ENCODE measurements around the gene OVOL2. TPM values are rescaled to one million over a fixed set of nuclear protein-coding genes. Genes with fewer than 3 reads are reported as not detected.

The OVOL2 gene
- total RNA-seq, 4 donors from 2014 or later = 25.5 to 38.7 (median 28.9) TPM

GRCh38 chr20:18007534-18008292 is 50.0 kb downstream of the OVOL2 start:
- H3K36me3 ChIP-seq = no peaks in the 10 kb centered on the region
- peak in 1 of 3 donors; percentile 43 for DNase-seq
- TF ChIP-seq POLR2A (IDR thresholded peaks at IDR 0.05) (no peak), CTCF (IDR thresholded peaks at IDR 0.05) (no peak)
- no peak overlapping the region for H3K27ac ChIP-seq
- H3K9me3 ChIP-seq = no peaks in the 10 kb centered on the region
- no peaks in the 10 kb centered on the region for H3K27me3 ChIP-seq
- H3K4me1 ChIP-seq = peaks cover 0 to 3% (median 0%) of the 10 kb centered on the region in 4 donors
- H3K4me3 ChIP-seq = no peak overlapping the region

- Histone ChIP-seq H3K27me3 (no peaks in the 10 kb centered on the region), H3K4me1 (peaks cover 0 to 3% (median 0%) of the 10 kb centered on the region in 4 donors), H3K36me3 (no peaks in the 10 kb centered on the region), H3K27ac (no peak overlapping the region), H3K4me3 (no peak overlapping the region), H3K9me3 (no peaks in the 10 kb centered on the region)
- TF ChIP-seq CTCF (IDR thresholded peaks at IDR 0.05) = no peak
- no peak for TF ChIP-seq POLR2A (IDR thresholded peaks at IDR 0.05)
- no peak for DNase-seq
These were observed 51.0 kb downstream of the OVOL2 start for GRCh38 chr20:18006684-18007083.

GRCh38 chr20:18005990-18006364 is 51.7 kb downstream of the OVOL2 start:
- no peaks in the 10 kb centered on the region for H3K9me3 ChIP-seq
- H3K27ac ChIP-seq = peak overlapping the region in 2 of 4 donors; percentile 46 to 58
- peaks cover 0 to 3% (median 0%) of the 10 kb centered on the region in 4 donors for H3K4me1 ChIP-seq
- no peak for DNase-seq
- H3K27me3 ChIP-seq = no peaks in the 10 kb centered on the region
- TF ChIP-seq POLR2A (IDR thresholded peaks at IDR 0.05) (no peak), CTCF (IDR thresholded peaks at IDR 0.05) (no peak)
- no peak overlapping the region for H3K4me3 ChIP-seq
- no peaks in the 10 kb centered on the region for H3K36me3 ChIP-seq

GRCh38 chr20:18005170-18005989 is 52.3 kb downstream of the OVOL2 start:
- Histone ChIP-seq H3K27me3 (no peaks in the 10 kb centered on the region), H3K4me1 (peaks cover 0 to 3% (median 0%) of the 10 kb centered on the region in 4 donors), H3K9me3 (no peaks in the 10 kb centered on the region), H3K4me3 (no peak overlapping the region), H3K36me3 (no peaks in the 10 kb centered on the region), H3K27ac (peak overlapping the region in 2 of 4 donors; percentile 46 to 58)
- DNase-seq = peak in 2 of 3 donors; percentile 39 to 62
- no peak for TF ChIP-seq POLR2A (IDR thresholded peaks at IDR 0.05)
- TF ChIP-seq CTCF (IDR thresholded peaks at IDR 0.05) = no peak

DNA sequence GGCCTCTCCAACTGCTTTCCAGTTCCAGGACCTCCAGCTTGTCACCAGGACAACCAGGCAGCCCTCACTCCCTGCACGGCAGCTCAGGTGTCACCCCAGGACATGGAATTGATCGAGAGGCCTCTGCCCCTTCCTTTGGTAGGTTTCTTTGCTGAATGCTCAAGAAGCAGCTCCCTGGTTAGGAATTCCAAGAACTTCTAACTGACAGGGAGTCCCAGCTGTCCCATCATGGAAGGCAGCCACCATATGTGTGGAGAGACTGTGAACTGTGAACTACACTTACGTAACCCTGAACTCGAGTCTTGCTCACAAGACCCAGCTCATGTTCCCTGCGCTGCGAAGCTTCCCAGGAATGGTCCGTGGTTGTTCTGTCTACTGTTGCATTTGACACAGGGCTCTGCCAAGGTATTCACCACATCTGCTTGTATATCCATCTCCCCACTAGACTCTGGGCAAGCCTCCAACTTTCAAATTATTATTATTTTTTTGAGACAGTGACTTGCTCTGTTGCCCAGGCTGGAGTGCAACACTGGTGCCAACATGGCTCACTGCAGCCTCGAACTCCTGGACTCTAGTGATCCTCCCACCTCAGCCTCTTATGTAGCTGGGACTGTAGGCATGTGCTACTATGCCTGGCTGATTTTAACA is 53.2 kb downstream of the OVOL2 start:
- H3K27me3 ChIP-seq = no peaks in the 10 kb centered on the region
- no peak overlapping the region for H3K4me3 ChIP-seq
- H3K27ac ChIP-seq = no peak overlapping the region
- no peaks in the 10 kb centered on the region for H3K9me3 ChIP-seq
- peak in 1 of 3 donors; percentile 48 for DNase-seq
- no peaks in the 10 kb centered on the region for H3K36me3 ChIP-seq
- no peak for TF ChIP-seq CTCF (IDR thresholded peaks at IDR 0.05)
- no peak for TF ChIP-seq POLR2A (IDR thresholded peaks at IDR 0.05)
- peaks cover 0 to 3% (median 0%) of the 10 kb centered on the region in 4 donors for H3K4me1 ChIP-seq
